NK-92 treated with Interleukin-12 subunit alpha and Interleukin-12 subunit beta, amount 100 ng/mL, for 24 hours (cell line): ENCODE results near the gene UBASH3A.

Source experiments
- DNase-seq: peaks from one replicate; lab custom pipeline; 2025; lab: John Stamatoyannopoulos, UW

The UBASH3A gene

GRCh38 chr21:42411891-42412635 is 8.4 kb downstream of the UBASH3A start:
- DNase-seq, result no peak

- no peak for DNase-seq
Measured at GRCh38 chr21:42412636-42412933, 8.9 kb downstream of the UBASH3A start.

GRCh38 chr21:42413093-42413492 is 9.4 kb downstream of the UBASH3A start:
- no peak for DNase-seq

- DNase-seq, result no peak
Measured at GRCh38 chr21:42413500-42413899, 9.8 kb downstream of the UBASH3A start.

GRCh38 chr21:42414066-42414465 is 10.4 kb downstream of the UBASH3A start:
- DNase-seq, result no peak

- no peak for DNase-seq
Measured at GRCh38 chr21:42414553-42414927, 10.8 kb downstream of the UBASH3A start.

- DNase-seq, result no peak
Measured at GRCh38 chr21:42414928-42415769, 11.4 kb downstream of the UBASH3A start.

- DNase-seq, result no peak
Measured at GRCh38 chr21:42417533-42417932, 13.8 kb downstream of the UBASH3A start.

GRCh38 chr21:42418886-42419285 is 15.2 kb downstream of the UBASH3A start:
- DNase-seq, result no peak

GRCh38 chr21:42419845-42420244 is 16.1 kb downstream of the UBASH3A start:
- no peak for DNase-seq

- peak; percentile 35 for DNase-seq
Measured at GRCh38 chr21:42421018-42421793, 17.5 kb downstream of the UBASH3A start.

- DNase-seq, result peak; percentile 74
Measured at GRCh38 chr21:42423197-42423675, 19.5 kb downstream of the UBASH3A start.

- no peak for DNase-seq
Measured at GRCh38 chr21:42423685-42424084, 20.0 kb downstream of the UBASH3A start.

GRCh38 chr21:42424914-42425541 is 21.3 kb downstream of the UBASH3A start:
- DNase-seq, result peak; percentile 72

GRCh38 chr21:42425591-42425990 is 21.9 kb downstream of the UBASH3A start:
- DNase-seq, result no peak

- DNase-seq, result no peak
Measured at GRCh38 chr21:42426424-42426823, 22.7 kb downstream of the UBASH3A start.

- DNase-seq, result no peak
Measured at GRCh38 chr21:42426876-42427480, 23.3 kb downstream of the UBASH3A start.

- DNase-seq, result no peak
Measured at GRCh38 chr21:42427809-42428419, 24.2 kb downstream of the UBASH3A start.

- no peak for DNase-seq
Measured at GRCh38 chr21:42429021-42429420, 25.3 kb downstream of the UBASH3A start.

GRCh38 chr21:42429856-42430255 is 26.2 kb downstream of the UBASH3A start:
- DNase-seq, result no peak

GRCh38 chr21:42430521-42430920 is 26.8 kb downstream of the UBASH3A start:
- no peak for DNase-seq
